GM18499 (cell line): Measurements from ENCODE around the gene NFKB1.

ENCODE experiments used
- ATAC-seq: cut with Tn5 transposase; IDR thresholded peaks from one replicate; pipeline ENCODE4 v1.9.1; 2021; ENCODE audit warnings: moderate number of reproducible peaks; ENCODE audit not compliant: insufficient read depth, unreplicated experiment

NFKB1 gene

DNA sequence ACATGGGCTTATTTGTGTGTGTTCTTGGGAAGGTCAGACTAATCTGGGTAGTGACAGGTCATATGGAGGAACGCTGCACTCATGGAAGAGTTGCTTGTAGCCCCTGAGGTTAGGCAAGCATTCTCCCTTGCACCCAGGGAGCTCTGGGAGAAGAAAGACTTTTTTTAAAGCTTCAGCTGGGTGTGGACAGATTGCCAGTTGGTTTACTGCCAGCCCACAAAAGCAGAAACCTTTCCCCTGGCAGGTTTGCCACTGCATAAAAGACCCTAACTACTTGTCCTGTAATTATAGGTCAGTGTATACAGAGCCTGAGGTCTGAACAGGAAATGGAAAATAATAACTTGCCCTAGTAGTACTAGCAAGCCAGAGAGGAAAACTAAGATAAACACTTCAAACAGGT is 7.4 kb upstream of the NFKB1 start:
- ATAC-seq = no peak

GRCh38 chr4:102494603-102495002 is 6.6 kb upstream of the NFKB1 start:
- ATAC-seq = no peak

DNA sequence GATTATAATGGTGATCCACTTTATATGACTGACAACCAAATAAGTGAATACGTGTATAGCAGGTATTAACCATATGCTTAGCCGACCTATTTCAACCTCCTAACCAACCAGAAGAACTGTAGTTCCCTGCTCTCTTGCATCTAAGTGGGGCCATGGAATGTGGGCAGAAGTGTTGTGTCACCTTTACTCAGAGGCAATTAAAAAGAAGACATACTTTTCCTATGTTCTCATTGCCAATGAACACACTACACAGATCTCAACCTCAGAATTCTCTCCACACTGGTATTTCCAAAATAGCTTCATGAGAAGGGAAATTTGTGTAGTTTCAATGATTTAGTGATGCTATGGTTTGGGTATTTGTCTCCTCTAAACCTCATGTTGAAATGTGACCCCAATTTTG is 3.2 kb upstream of the NFKB1 start:
- ATAC-seq = no peak

DNA sequence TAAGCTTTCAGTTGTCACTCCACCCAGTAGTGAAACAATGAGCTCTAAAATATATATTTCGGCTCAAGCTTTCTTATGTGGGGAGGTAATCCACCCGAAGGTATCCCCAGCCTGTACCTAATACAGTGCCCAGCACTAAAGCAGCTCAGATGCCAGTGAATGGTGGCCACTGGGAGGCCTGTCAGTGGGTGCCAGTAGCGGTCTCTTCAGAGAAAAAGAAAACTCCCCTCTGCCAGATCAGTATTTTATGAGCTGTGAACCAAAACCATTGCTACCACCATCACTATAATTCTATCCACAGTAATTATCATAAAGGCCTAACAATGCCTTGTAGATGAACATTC is 835 bp upstream of the NFKB1 start:
- ATAC-seq = peak; percentile 7

- peak; percentile 9 for ATAC-seq
Measured at GRCh38 chr4:102501447-102501696, 213 bp downstream of the NFKB1 start.

DNA sequence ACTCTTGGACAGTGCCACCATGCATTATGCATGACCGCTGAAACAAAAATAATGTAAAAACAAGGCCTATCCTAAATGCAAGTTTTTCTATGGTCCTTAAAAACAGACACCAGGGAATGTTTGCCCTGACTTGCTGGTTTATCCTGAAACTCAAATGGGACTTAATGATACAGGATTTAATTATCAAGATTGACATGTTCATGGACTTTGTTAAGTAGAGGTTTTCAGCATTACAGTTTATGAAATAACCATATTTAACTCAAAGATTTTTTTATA is 1.3 kb downstream of the NFKB1 start:
- ATAC-seq = no peak

GRCh38 chr4:102503301-102503746 is 2.2 kb downstream of the NFKB1 start:
- ATAC-seq = no peak

DNA sequence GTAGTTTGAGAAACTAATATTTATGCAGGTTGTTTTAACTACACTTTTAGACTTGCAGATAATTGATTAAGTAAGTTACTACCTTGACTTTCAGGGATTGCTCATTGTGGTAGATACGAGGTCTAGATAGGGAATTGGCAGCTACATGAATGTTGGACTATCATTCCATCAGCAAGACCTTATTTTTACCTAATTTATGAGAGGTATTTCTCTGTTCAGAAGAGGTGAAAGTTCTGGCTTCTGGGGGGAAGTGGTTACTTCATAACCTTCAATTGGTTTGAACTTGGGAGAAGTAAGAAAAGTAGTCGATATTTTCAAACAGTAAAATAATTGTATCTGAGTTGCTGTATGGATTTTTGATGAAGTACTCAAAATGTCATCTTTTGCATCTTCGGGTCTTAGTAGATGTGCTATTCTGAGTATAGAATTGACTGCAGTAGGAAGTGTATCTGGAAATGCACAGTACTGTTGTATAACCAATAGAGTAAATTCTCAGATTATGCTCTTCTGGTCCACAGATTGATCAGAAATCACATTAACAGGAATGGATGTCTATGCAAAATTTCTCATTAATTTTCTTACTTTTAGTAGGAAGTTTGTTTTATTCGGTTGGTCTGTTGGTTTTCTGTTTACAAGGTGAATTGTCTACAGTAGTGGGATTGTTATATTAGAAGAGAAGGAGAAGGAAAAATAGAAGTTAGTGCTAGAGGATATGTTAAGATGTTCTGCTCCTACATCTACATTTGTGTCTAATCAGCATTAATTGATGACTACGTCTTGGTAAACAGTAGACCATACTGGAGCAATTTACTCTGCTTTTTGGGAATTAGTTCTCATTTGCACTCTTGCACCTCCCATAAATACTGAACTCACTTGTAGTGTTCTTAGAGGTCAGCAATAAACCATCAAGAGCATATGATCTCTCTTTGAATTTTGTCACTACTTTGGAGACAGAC is 3.0 kb downstream of the NFKB1 start:
- ATAC-seq = no peak

- ATAC-seq = no peak
Measured at GRCh38 chr4:102504941-102505340, 3.8 kb downstream of the NFKB1 start.

DNA sequence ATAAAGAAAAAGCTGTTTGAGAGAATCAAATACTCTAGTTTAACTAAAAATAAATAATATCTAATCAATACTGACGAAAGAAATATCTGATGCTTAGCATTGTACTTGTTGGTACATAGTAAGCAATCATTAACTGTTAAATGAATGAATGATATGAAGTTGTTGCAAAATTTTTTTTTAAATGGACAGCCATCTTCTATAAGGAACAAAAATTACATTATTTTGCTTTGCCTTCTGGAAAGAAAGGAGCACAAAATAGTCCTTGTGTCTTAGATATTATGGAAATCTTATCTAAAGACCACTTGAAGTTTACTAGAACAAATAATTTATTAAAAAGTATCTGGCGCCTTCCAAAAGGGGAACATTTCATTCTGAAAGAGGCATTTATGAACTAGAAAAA is 4.5 kb downstream of the NFKB1 start:
- no peak for ATAC-seq

DNA sequence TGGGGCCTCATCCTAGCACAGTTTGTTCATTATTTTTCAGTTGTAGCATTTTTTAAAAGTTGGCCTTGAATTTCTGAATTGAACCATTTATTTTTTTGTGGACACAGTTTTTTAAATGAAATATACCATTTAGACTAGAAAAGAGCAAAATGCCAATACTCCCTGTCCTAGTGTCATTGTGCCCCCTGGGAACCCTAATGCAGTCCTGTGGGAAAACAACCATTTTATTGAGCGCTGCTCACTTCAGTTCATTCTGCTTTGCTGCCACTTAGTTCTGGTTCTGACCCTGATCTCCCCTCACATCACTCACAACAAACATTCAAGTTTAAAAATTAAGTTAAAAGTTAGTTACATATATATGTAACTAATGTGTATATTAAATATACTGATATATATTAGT is 5.4 kb downstream of the NFKB1 start:
- no peak for ATAC-seq

DNA sequence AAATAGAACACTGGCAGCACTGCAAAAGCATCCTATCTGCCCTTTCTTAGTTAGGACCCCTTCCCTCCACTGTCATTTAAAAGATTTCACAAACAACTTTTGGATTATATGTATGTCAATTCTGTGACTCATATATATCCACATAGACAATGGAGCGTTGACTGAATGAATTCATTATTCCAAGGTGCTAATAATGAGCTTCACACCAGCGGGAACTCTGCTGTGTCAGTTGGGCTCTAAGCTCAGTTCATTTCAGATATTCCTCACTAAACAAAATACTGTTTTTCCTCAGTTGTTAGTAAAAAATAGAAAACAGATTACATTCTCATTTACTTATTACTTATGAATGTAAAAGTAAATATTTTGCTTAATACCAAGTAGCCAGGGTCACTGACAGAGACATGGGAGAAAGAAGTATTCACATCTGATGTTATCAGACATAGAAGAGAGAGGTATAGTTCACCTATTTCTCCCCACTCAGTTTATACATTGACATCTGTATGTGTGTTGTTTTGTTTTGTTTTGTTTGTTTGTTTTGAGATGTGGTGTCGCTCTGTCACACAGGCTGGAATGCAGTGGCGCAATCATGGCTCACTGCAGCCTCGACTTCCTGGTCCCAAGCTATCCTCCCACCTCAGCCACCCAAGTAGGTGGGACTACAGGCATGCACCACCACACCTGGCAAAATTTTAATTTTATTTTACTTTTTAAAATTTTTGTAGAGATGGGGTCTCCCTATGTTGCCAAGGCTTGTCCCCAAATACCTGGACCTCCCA is 10.9 kb downstream of the NFKB1 start:
- ATAC-seq = no peak

GRCh38 chr4:102514298-102514964 is 13.3 kb downstream of the NFKB1 start:
- no peak for ATAC-seq

DNA sequence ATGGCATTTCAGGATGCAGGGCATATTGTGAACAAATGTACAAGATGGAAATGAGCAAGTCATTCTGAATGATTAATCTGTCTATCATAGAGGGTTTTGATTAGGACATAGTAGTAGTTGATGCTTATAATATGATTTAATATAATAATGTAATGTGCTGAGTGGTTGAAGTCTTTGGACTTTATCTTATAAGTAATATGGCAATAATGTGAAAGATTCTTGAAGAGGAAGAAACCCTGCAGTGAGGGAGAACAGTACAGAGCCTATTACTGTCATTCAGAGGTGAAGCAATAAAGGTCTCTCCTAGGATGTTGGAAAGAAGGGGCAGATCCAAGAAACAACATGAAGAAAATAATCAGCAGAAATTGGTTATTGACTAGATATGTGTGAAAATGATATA is 16.6 kb downstream of the NFKB1 start:
- no peak for ATAC-seq

GRCh38 chr4:102518703-102519131 is 17.6 kb downstream of the NFKB1 start:
- ATAC-seq = no peak

DNA sequence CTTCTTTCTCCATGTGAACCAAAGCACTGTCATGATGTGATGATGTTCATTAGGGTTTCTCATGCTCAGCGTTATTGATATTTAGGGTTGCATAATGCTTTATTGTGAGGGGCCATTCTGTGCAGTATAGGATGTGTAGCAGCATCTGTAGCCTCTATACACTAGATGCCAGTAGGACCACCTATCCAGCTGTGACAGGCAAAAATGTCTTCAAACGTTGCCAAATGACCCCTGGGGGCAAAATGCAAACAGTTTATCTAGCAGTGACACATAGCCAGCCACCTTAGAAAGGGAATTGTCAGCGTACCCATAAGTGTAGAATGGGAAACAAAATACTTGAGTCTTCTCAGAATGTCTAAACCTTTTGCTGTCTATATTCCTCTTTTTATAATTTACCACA is 18.8 kb downstream of the NFKB1 start:
- ATAC-seq = no peak

- ATAC-seq = no peak
Measured at GRCh38 chr4:102521570-102521969, 20.4 kb downstream of the NFKB1 start.

GRCh38 chr4:102522031-102522440 is 20.9 kb downstream of the NFKB1 start:
- ATAC-seq = no peak

DNA sequence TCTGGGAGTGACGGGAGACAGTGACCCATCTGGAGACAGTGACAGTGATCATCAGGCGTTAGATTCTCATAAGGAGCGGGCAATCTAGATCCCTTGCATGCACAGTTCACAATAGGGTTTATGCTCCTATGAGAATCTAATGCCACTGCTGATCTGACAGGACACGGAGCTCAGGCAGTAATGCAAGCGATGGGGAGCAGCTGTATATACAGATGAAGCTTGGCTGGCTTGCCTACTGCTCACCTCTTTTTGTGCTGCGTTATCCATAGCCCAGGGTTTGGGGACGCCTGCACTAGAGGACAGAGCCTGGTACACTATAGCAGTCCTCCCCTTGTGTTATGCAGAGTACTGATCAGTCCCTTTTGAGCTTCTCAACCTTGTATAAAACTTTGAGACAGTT is 23.5 kb downstream of the NFKB1 start:
- no peak for ATAC-seq

DNA sequence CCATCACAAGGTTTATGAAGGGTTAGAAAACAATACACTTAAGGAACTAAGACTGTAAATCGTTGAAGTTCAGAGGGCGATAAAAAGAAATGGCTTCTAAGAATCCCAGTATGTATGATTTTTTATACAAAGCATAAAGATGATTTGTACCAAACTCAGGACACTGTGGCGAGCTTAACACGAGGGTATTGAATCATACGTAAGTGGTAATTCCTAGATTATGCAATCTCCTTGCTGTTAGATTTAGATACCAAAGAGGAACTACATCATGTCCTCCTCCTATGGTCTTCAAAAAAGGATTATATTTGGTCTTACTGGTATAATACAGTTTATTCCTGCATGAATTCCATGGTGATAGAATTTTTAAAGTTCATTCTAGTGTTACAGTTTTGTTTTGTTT is 23.9 kb downstream of the NFKB1 start:
- ATAC-seq = no peak

DNA sequence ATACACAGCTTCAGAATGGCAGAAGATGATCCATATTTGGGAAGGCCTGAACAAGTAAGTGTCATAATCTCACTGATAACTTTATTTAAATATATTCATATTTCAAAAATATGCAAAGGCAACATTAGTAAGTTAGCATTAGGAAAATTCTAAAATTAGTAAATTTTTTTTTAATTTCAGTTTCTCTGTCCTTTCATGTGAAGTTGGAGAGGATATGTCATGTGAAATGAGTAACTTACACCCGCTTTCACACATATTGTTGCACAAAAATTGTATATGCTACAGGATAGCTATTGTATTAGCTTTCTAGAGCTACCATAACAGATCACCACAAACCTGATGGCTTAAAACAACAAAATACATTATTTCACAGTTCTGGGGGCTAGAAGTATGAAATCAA is 24.3 kb downstream of the NFKB1 start:
- ATAC-seq = no peak
